LoVo (cell line): ENCODE results near the gene GJD4.

Source experiments
- DNase-seq: peaks from one replicate; pipeline ENCODE4 v3.0.0-alpha.2; 2016; ENCODE audit warnings: low spot score

GJD4 gene

DNA sequence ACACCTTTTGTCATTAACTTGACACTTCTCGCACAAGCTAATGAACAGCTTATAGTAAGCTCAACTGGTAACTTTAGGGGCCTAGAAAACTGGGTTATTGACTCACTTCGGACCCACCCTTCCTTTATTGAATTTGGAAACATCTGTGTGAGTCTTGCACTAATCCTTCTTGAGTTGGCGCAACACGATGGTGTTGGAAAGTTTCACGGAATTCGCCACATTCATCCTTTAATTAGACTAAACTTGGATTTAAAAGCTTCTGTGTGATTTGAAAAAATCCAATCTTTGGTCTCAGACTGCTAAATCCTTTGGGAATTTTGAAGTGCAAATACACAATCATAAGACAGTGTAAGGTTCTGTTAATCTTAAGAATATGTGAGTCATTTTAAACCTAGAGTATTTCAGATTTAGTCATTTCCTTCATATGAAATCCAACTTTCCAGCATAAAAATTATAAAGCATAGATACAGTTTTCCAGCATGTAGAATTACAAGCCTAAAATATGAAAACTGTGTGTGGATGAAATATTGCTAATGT is 21.9 kb downstream of the GJD4 start:
- no peak for DNase-seq

DNA sequence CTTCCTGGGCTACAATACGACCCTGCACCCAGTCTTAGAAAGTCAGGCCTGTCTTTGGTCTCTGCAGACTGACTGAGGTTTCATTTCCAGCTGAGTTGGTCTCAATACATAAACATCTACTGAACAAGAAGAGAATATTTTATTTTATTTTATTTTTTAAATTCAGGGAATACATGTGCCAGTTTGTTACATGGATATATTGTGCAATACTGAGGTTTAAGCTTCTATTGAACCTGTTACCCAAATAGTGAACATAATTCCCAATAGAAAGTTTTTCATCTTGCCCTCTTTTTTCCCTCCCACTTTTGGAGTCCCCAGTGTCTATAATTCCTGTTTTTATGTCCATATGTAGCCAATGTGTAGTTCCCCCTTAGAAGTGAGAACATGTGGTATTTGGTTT is 26.3 kb downstream of the GJD4 start:
- no peak for DNase-seq

DNA sequence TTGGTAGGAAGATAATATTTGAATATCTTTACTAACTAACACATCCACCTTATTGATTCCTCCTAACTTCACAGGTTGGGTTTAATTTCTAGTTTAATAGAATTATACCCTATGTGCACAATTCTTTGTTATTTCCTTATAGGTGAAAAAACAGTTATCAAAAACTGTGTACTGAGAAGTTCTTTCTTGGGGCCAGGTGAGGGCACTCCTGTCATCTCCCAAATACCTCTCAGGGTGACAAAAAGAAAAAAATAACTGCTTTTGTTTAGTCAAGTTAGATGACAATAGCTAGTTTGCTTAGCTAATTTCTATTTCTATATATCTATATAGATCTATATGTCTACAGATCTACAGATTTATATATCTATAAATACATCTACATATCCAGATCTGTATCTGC is 26.9 kb downstream of the GJD4 start:
- no peak for DNase-seq

DNA sequence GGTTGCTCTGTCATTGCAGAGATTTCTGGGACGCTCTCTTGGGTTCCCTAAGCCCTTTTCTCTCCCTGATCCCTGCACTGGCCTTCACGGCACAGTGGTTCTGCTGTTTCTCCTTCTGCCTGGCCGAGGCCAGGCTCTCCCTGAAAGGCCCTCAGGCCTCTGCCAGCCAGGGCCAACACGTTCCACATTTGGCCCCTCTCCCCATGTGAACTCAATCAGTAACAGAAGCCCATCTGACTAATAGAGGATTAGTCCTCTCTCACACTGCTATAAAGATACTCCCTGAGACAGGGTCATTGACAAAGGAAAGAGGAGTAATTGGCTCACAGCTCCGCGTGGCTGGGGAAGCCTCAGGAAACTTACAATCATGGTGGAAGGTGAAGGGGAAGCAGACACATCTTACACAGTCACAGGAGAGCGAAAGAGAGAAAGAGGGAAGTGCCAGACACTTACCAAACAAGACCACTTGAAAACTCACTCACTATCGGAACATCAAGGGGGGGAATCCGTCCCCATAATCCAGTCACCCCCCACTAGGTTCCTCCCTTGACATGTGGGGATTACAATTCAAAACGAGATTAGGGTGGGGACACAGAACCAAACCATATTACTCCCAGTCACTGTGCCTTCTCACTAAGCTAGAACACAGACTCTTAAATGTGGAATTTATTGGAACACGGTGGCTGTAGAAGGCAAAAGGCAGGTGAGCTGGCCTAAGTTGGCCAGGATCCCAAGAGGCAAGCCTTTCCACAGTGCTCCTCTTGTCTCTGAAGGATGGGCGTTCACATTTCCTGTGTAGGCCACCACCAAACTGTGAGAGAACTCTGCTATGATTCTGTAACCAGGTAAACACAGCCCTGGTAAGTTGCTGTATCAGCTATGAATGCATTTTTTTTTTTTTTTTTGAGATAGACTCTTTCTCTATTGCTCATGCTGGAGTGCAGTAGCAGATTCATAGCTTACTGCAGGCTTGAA is 28.2 kb downstream of the GJD4 start:
- DNase-seq, result no peak

DNA sequence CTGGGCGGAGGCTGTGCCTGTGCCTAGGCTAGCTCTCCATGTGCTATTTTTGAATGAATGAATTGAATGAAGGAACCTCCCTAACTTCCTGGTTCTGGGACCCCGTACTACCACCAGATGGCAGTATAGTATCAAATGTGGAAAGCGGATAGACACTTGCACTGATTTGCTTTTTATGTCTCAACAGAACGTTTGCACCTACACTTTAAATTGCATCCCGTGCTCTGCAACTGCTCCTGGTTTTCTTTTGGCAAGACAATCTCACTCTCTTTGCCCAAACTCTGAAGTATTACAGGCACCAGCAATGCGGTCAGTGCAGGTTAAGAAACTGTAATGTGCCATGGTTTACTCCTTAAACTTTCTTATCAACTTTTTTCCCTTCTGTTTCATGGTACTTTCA is 30.4 kb downstream of the GJD4 start:
- peak; percentile 59 for DNase-seq

DNA sequence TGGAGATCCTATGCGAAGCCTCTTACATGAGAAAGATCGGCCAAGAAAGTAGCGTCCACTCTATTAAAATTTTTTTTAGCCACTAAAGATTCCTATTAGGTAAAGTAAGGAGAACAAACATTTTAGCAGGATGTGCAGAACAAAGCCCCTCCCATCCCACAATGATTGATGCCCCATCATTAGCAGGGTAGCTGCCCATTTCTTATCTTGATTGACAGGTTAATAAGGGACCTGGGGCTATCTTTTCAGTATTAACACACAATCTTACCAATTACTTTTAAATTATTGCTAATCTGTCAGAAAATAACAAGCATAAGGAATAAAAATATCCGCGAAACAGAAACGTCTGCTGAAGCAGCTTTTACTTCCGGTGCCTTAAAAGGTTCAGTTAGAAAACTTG is 31.8 kb downstream of the GJD4 start:
- DNase-seq, result no peak

DNA sequence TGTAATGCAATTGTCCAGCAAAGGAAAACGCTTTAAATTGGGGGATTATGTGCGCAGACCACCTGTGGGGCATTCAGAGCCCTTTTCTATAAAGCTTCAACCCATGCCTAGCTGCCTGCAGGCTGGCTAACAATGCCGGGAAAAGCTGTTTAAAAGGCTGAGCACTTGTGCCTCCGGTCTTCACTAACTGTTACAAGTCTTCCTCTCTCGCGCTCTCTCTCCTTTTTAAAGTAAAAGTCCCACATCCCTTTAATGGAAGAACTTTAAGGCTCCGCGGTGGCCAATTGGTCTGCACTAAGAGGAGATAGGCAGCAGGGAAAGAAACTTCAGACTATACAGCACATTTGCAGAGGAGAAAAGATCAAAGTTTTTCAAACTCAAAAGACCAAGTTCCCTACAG is 32.3 kb downstream of the GJD4 start:
- no peak for DNase-seq

DNA sequence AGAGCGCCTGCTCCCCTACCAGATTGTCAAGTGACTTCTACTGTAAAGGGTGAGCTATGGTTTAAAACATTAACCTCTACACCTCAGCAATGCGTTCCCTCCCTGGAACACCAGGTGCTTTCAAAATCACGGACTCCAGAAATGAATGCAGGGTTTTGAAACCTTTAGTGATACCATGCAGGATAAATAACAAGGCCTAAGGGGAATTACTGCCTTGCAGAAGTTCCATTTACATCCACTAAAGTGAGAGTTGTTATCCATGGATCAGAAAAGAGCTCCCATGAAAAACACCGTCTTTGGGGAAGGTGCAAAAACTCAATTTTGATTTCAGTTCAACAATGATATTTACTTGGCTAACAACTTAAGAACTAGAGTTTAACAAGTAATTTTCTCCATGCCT is 33.0 kb downstream of the GJD4 start:
- no peak for DNase-seq

DNA sequence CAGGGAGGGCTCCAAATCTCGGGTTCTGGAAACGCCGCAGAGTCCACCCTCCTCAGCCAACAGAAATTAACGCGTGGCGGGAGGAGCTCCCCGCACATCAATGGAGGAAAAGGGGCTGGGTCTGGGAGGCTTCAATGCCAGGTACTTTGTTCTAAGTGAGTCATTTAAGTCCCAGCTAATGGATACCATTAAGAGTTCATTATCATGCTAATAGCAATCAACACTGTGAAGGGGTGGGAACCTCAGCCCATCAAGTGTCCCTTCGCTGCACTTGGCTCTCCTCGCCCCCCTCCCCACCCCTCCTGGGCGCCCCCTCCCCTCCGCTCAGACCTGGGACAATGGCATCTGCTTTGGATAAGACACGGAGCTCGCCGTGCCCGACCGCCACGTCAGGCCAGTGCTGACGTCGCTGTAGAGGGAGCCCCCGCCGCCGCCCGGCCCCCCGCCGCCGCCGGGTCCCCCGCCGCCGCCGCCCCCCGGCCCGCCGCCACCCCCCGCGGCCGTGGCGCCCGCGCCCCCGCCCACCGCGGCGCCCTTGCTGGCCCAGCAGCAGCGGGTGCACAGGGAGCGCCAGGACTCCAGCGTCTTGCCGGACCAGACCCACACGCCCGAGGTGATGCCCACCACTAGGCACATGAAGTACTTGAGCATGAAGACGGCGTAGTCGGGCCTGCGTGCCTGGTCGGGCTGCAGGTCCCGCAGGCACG is 34.0 kb downstream of the GJD4 start:
- no peak for DNase-seq

DNA sequence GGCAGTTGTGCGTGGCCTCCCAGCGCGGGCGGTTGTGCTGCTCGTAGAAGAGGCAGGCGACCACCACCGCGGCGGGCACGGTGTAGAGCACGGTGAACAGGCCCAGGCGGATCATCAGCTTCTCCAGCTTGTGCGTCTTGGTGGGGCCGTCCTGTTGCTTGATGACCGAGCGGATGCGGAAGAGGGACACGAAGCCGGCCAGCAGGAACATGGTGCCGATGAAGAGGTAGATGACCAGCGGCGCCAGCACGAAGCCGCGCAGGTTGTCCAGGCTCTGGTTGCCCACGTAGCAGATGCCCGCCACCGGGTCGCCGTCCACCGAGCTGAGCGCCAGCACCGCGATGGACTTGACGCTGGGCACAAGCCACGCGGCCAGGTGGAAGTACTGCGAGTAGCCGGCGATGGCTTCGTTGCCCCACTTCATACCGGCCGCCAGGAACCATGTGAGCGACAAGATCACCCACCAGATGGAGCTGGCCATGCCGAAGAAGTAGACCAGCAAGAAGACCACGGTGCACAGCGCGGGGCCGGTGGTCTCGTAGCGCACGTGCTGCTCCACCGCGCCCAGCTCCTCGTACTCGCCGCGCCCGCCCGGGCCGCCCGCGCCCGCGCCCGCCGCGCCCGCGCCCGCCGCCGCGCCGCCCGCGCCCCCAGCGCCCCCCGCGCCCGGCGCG is 34.7 kb downstream of the GJD4 start:
- DNase-seq, result no peak

DNA sequence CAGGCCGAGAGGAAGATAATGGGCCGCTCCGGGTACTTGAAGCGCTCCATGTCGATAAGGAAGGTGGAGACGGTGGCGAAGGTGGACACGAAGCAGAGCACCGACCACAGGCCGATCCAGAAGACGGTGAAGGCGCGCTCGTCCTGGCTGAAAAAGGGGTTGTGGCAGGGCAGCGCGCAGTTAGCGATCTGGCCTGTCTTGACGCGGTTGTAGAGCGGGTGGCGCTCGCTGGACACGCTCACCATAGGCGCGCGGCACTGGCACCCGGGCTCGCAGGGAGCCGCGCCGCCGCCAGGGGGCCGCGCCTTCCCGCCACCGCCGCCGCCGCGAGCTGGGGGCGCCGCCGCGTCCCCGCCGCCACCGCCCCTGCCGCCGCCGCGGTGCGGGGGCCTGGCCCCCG is 35.3 kb downstream of the GJD4 start:
- no peak for DNase-seq

DNA sequence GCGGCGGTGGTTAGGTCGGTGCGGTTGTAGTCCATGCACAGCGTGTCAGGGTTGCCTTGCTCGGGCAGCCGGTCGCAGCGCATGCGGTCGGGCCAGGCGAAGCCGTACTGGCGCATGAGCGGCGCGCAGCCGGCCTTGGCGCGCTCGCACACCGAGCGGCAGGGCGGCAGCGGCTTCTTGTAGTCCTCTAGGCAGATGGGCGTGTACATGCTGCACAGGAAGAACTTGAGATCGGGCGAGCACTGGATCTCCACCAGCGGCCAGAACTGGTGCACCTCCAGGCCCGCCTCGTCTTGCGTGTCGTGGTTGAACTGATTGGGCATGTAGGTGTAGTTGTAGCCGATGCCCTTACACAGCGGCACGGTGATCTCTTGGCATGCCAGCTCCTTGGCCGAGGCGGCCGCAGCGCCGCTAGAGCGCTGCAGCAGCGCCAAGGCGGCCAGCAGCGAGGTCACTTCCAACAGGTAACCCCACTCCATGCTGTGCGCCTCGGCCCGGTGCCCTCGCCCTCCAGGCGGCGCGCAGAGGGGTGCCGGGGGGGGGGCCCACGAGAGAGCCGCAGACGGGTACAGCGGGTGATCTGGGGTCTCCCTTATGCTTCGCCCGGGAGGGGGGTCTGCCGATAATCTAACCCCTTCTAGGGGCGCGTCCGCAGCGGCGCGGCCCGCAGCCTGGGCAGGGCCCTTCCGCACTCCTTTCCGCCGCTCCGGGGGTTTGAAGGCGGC is 36.0 kb downstream of the GJD4 start:
- peak; percentile 32 for DNase-seq

DNA sequence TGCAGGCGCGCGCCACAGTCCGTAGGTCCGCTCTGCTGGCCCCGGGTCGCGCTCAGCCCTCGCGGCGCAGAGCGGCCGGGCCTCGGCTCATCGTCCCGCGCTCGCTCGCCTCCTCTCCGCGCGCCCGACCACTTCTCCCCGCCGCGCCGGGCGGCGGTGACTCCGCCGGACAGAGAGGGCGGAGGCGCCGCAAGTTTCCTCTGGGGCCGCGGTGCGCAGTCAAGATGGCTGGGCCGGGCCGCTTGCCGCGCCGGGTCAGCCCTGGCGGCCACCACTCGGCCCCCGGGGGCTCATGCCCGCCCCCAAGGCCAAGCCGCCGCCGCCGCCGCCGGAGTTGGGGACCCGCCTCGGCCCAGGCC is 36.5 kb downstream of the GJD4 start:
- peak; percentile 2 for DNase-seq

DNA sequence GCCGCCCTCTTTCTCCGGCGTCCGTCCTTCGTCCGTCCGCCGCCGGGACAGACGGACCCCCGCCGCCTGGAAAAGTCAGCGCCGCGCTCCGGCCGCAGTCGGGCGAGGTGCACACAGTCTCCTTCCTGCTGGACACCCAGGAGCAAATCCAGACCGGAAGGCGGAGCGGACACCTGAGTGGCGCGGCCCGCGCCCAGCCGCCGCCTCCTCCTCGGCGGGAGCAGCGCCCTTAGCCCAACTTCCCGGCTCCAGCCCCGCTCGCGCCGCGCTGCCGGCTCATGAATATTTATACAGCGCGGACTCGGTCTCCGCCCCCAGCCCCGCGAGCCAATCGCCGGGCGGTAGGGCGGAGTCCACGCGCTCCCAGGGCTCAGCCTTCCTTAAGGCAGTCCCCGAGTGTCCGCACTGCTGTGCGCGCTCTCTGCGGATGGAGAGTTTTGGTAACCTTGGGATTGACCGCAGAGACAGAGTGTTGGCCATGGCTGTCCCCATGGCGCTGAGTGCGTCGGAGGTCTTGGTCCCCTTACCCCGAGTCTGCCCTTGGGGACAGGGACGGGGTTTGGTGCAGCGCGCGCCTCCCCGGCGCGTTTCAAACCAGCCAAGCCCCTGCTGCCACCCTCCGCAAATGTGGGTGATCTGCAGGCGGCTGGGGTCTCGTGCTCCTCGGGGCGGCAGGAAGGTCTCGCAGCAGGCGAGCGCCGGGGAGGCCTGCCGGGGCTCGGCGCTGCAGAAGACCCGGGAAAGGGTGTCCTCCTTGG is 37.1 kb downstream of the GJD4 start, which contains the start of gene FZD8:
Gene FZD8 (minus strand): TSS at position 262 of the 758 bp plus-strand sequence. CDS start 867 bp downstream, outside the sequence.
- DNase-seq, result peak; percentile 84

DNA sequence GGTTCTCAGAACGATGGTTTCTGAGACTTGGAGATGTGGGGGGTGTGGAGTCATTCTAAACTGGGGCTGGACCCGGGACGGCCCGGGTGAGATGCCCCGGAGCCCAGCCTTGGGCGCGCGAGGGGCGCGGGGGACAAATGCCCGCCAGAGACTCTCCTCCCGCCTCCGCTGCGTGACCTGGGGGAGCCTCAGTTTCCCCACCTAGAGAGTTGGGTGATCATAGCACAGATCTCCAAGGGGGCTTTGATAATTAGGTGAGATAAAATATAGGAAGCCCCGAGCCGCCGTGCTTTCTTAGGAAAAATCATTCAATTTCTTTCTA is 37.6 kb downstream of the GJD4 start:
- DNase-seq, result no peak

DNA sequence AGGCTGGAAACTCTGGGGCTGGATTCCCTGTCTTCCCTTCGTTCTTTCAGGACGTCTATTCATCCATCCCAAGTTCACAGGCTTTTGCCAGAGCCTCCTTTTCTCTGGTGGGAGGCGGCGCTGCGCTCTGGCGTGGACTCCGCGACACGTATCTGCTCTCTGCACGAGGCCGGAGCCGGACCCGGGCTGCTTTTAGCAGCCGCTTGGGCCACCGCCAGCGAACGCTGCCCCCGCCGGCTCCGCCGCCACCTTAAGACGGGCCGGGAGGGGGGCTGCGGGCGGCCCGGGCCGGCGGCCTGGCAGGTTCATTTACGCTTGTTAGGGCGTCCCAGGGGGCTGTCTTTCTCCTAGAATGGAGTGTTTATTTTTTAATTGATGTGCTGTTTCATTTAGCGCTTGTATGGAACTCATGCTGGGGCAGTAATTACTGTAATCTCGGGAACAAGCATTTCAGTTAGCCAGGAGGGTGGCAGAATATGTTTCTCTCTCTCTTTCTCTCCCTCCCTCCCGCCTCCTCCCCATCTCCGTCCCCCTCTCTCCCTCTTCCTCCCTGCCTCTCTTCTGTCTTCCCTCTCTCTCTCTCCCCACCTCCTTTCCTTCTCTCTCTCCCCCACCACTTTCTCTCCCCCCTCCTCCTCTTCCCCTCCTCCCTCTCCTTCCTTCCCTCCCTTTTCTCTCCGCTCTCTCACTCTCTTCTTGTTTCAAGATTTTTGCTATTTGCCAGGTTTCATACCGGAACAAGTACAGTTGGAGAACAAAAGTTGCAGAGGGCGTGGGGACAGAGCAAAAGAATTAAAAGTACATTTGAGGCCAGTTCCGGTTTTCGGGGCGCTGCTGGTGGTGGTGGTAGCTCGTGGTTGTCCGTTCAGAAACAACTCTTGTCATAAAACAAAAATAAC is 38.3 kb downstream of the GJD4 start:
- DNase-seq, result no peak

DNA sequence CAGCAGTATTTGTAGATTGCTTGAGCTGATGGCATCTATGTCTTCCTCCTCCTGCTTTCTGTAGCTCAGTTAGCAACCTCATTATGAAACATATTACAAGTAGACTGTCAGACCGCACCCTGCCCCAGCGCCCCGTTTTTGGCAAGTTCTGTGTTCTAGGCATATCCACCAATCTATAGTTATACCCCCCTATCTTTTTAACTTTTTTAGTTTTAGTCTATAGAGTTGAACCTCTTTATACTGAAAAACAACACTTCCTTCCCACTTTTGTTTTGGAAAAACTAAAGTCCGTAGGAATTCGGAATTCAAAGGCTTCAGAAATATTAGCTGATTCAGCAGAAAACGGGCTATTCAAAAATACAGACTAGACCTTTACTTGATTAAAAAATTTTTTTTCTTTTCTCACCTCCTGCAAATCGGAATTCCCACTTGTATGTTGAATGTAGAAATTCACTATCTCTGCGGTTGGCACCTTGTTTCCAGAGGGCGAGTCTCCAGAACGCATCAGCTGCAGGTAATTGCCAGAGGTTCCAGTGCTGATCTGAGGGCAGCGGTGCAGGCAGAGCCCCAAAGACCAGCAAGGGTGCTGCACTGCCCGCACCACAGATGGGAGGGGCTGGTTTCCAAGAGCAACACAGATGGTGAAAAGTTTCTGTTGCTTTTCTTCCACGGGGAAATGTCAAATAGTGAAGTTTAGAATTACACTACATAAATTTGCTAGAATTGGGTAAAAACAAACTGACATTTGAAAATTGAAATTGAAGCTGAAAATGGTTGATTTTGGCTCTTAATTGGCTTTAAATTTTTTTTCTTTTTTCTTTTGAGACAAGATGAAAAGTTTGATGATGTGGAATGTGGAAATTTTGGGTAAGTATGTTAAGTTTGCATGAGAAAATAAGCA is 39.2 kb downstream of the GJD4 start:
- DNase-seq, result no peak

DNA sequence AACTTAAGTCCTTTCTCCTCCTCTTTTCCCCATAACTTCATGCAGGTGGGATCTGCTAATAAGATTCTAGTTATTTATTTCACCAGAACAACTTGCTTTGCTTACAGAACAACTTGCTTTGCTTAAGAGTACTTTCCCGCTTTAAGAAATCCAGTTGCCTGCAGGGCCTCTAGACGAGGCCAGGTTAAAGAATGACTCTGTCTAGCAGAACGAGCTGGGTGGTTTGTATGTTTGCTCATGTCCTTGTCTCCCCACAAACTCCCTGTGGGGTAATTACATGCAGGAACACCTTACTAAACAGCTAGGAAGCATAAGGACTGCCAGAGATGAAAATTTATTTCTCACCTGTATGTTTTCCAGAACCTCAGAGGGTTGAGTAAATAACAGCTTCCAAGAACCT is 45.8 kb downstream of the GJD4 start:
- no peak for DNase-seq

DNA sequence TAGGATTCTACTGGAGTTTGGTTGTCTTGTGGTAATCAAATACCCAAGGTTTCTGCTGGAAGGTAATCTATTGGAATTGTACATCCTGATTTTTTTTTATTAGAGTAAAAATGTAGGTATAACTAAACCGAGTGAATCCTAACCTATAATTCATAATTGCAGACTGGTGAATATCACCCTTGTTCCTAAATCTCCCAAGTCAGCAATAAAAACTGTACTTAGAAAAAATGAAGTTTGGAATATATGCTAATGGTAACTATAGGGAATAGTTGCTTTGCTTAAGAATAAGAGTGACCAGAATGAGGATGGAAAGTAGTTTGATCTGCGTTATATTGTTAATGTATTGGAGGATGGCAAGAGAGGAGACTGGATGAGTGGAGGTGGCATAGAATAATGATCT is 47.7 kb downstream of the GJD4 start:
- no peak for DNase-seq
